Astrocyte (in vitro differentiated cells and primary cell): ENCODE results near the gene CNTN5. TPM values are rescaled to one million over a fixed set of nuclear protein-coding genes. Genes with fewer than 3 reads are reported as not detected.

Experiments used
- DNase-seq: peaks from one replicate; pipeline ENCODE4 v3.0.0-alpha.2; 2010; ENCODE audit warnings: low read depth
- FAIRE-seq: peaks from 2 replicates; lab custom pipeline; 2011; peaks lifted over from hg19 to GRCh38; lab: Jason Lieb, UNC
- H2AFZ ChIP-seq: 2 replicates; pipeline ENCODE4 v1.6.0; 2012; ENCODE audit warnings: low read depth, low read length, inconsistent platforms
- H3K27ac ChIP-seq: 2 replicates; pipeline ENCODE4 v1.5.1; 2011; ENCODE audit warnings: low read depth, low read length, inconsistent platforms
- H3K27me3 ChIP-seq: 2 replicates; pipeline ENCODE4 v1.6.0; 2011; ENCODE audit warnings: low read length, inconsistent platforms; ENCODE audit not compliant: insufficient read depth
- H3K36me3 ChIP-seq: 2 replicates; pipeline ENCODE4 v1.5.1; 2011; ENCODE audit warnings: low read length, inconsistent platforms; ENCODE audit not compliant: insufficient read depth
- H3K4me1 ChIP-seq: 2 replicates; pipeline ENCODE4 v1.5.1; 2011; ENCODE audit warnings: low read length, inconsistent platforms; ENCODE audit not compliant: insufficient read depth
- H3K4me2 ChIP-seq: 2 replicates; pipeline ENCODE4 v1.6.0; 2012; ENCODE audit warnings: low read length, inconsistent platforms
- H3K4me3 ChIP-seq: 2 replicates; pipeline ENCODE4 v1.5.1; 2011; ENCODE audit warnings: low read depth, mild to moderate bottlenecking, low read length, inconsistent platforms; ENCODE audit not compliant: insufficient read depth
- H3K79me2 ChIP-seq: 2 replicates; pipeline ENCODE4 v1.6.0; 2012; ENCODE audit warnings: mild to moderate bottlenecking, low read length, inconsistent platforms; ENCODE audit not compliant: insufficient read depth
- H3K9ac ChIP-seq: 2 replicates; pipeline ENCODE4 v1.6.0; 2012; ENCODE audit warnings: mild to moderate bottlenecking, low read length, inconsistent platforms
- H3K9me3 ChIP-seq: 2 replicates; pipeline ENCODE4 v1.5.1; 2012; ENCODE audit warnings: low read depth, mild to moderate bottlenecking, low read length, inconsistent platforms; ENCODE audit not compliant: insufficient read depth
- H4K20me1 ChIP-seq: 2 replicates; pipeline ENCODE4 v1.6.0; 2012; ENCODE audit warnings: low read length, inconsistent platforms; ENCODE audit not compliant: insufficient read depth
- H3K27ac Mint-ChIP-seq: one replicate; pipeline ENCODE4 v1.8.0; 2021; ENCODE audit warnings: mild to moderate bottlenecking, mixed read lengths; ENCODE audit not compliant: unreplicated experiment
- H3K27me3 Mint-ChIP-seq: one replicate; pipeline ENCODE4 v1.8.0; 2021; ENCODE audit warnings: low read depth, mixed read lengths; ENCODE audit not compliant: unreplicated experiment
- H3K36me3 Mint-ChIP-seq: one replicate; pipeline ENCODE4 v1.8.0; 2021; ENCODE audit warnings: low read depth, mixed read lengths; ENCODE audit not compliant: unreplicated experiment
- H3K4me1 Mint-ChIP-seq: one replicate; pipeline ENCODE4 v1.8.0; 2021; ENCODE audit warnings: low read depth, mixed read lengths; ENCODE audit not compliant: unreplicated experiment
- H3K4me3 Mint-ChIP-seq: one replicate; pipeline ENCODE4 v1.8.0; 2021; ENCODE audit warnings: mild to moderate bottlenecking, moderate library complexity, mixed read lengths; ENCODE audit not compliant: unreplicated experiment
- H3K9me3 Mint-ChIP-seq: one replicate; pipeline ENCODE4 v1.8.0; 2021; ENCODE audit warnings: mild to moderate bottlenecking, mixed read lengths; ENCODE audit not compliant: unreplicated experiment
- EZH2 ChIP-seq: IDR thresholded peaks from 2 replicates; pipeline ENCODE4 v1.6.1; 2012; ENCODE audit warnings: mild to moderate bottlenecking, low read length, inconsistent platforms; ENCODE audit not compliant: insufficient read depth
- total RNA-seq: library from RNA; stranded (reverse); gene quantifications from 2 replicates; pipeline ENCODE4 v1.2.1, GENCODE V29; 2021
- TF ChIP-seq, protein P1 (sequence below): IDR thresholded peaks from 2 replicates; pipeline ENCODE4 v1.5.1; 2011; ENCODE audit warnings: low read depth, mild to moderate bottlenecking, inconsistent platforms, low read length, moderate library complexity; ENCODE audit not compliant: insufficient read depth

The CNTN5 gene
- total RNA-seq, 1 donor from 2014 or later, result 1.1 TPM

DNA sequence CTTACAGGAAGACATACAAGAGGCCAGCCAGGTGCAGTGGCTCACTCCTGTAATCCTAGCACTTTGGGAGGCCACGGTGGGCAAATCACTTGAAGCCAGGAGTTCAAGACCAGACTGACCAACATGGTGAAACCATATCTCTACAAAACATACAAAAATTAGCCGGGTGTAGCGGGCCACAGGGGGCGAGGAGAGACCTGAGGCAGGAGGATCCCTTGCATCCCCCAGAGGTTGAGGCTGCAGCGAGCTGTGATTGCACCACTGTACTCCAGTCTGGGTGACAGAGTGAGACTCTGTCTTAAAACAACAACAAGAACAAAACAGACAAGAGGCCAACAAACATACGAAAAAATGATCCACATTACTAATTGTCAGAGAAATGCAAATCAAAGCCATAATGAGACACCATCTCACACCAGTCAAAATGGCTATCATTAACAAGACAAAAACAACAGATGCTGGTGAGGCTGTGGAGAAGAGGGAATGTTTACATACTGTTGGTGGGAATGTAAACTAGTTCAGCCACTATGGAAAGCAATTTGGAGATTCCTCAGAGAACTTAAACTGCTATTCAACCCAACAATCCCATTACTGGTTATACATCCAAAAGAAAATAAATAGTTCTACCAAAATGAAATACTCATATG, 1167.5 kb downstream of the CNTN5 start:
- TF ChIP-seq, protein P1, sequence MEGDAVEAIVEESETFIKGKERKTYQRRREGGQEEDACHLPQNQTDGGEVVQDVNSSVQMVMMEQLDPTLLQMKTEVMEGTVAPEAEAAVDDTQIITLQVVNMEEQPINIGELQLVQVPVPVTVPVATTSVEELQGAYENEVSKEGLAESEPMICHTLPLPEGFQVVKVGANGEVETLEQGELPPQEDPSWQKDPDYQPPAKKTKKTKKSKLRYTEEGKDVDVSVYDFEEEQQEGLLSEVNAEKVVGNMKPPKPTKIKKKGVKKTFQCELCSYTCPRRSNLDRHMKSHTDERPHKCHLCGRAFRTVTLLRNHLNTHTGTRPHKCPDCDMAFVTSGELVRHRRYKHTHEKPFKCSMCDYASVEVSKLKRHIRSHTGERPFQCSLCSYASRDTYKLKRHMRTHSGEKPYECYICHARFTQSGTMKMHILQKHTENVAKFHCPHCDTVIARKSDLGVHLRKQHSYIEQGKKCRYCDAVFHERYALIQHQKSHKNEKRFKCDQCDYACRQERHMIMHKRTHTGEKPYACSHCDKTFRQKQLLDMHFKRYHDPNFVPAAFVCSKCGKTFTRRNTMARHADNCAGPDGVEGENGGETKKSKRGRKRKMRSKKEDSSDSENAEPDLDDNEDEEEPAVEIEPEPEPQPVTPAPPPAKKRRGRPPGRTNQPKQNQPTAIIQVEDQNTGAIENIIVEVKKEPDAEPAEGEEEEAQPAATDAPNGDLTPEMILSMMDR, result no peak
- no peak for TF ChIP-seq EZH2
- no peak overlapping the region for H3K27ac Mint-ChIP-seq
- no peak overlapping the region for H3K4me2 ChIP-seq
- no peaks in the 10 kb centered on the region for H3K9me3 Mint-ChIP-seq
- H3K4me1 Mint-ChIP-seq, result no peaks in the 10 kb centered on the region
- no peaks in the 10 kb centered on the region for H3K9me3 ChIP-seq
- H2AFZ ChIP-seq, result no peak overlapping the region
- H3K27me3 Mint-ChIP-seq, result no peaks in the 10 kb centered on the region
- H3K27ac ChIP-seq, result no peak overlapping the region
- FAIRE-seq (no peak), DNase-seq (no peak)
- no peak overlapping the region for H3K9ac ChIP-seq
- no peak overlapping the region for H3K4me3 ChIP-seq
- no peaks in the 10 kb centered on the region for H3K36me3 ChIP-seq
- H3K4me3 Mint-ChIP-seq, result no peak overlapping the region
- no peaks in the 10 kb centered on the region for H3K4me1 ChIP-seq
- H3K79me2 ChIP-seq, result no peaks in the 10 kb centered on the region
- no peaks in the 10 kb centered on the region for H4K20me1 ChIP-seq
- no peaks in the 10 kb centered on the region for H3K36me3 Mint-ChIP-seq
- no peaks in the 10 kb centered on the region for H3K27me3 ChIP-seq

DNA sequence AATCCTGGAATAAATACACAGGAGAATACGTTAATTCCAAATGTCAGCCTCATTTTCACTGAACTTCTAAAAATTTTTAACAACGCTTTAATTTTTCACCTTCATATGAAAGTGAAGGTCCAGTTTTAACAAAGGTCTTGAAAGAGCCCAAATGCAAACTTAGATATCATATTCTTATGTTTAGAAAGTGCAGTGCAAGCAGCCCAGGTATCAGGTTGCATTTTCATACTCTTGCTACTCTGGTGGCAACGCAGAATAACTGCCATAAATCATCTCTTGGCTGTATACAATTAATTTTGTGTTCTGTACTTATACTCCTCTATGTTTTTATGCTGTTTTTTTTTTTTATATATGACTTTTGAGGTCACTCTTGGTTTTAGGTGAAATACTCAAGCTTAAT, 1169.6 kb downstream of the CNTN5 start:
- DNase-seq, result no peak
- TF ChIP-seq, protein P1, result no peak
- TF ChIP-seq EZH2, result no peak
- Histone ChIP-seq H3K27me3 (no peaks in the 10 kb centered on the region), H3K36me3 (no peaks in the 10 kb centered on the region), H3K4me1 (no peaks in the 10 kb centered on the region), H3K4me3 (no peak overlapping the region), H3K9ac (no peak overlapping the region), H3K9me3 (no peaks in the 10 kb centered on the region), H4K20me1 (no peaks in the 10 kb centered on the region), H3K27ac (no peak overlapping the region), H3K79me2 (no peaks in the 10 kb centered on the region), H3K4me2 (no peak overlapping the region), H2AFZ (no peak overlapping the region)
- FAIRE-seq, result no peak
- no peak overlapping the region for H3K4me3 Mint-ChIP-seq
- no peak overlapping the region for H3K27ac Mint-ChIP-seq
- no peaks in the 10 kb centered on the region for H3K4me1 Mint-ChIP-seq
- no peaks in the 10 kb centered on the region for H3K27me3 Mint-ChIP-seq
- H3K36me3 Mint-ChIP-seq, result no peaks in the 10 kb centered on the region
- H3K9me3 Mint-ChIP-seq, result no peaks in the 10 kb centered on the region

DNA sequence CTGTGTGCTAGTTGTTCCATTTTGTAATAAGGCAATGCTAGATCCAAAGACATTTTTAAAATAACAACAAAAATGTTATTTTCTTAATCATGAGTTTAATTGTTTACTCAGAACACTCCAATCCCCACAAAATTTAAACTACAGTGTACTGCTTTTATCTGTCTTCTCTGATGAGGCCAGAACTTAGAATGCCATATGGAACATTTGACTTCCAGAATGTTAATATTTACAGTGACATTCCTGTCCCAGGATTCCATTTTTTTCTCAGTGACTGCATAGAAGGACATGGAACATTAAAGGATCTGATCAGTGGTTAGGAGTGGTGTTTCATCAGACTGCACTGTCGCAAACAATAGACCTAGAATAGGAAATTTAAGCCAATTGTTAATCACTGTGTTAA, 1171.4 kb downstream of the CNTN5 start:
- no peak overlapping the region for H3K4me3 Mint-ChIP-seq
- H3K27me3 Mint-ChIP-seq, result no peaks in the 10 kb centered on the region
- no peaks in the 10 kb centered on the region for H3K9me3 ChIP-seq
- TF ChIP-seq EZH2, result no peak
- TF ChIP-seq, protein P1, result no peak
- no peaks in the 10 kb centered on the region for H3K27me3 ChIP-seq
- H3K79me2 ChIP-seq, result no peaks in the 10 kb centered on the region
- H3K27ac ChIP-seq, result no peak overlapping the region
- H3K9ac ChIP-seq, result no peak overlapping the region
- FAIRE-seq (no peak), DNase-seq (no peak)
- no peak overlapping the region for H3K4me2 ChIP-seq
- H3K4me3 ChIP-seq, result no peak overlapping the region
- no peaks in the 10 kb centered on the region for H3K4me1 ChIP-seq
- no peak overlapping the region for H3K27ac Mint-ChIP-seq
- no peaks in the 10 kb centered on the region for H4K20me1 ChIP-seq
- H3K36me3 ChIP-seq, result no peaks in the 10 kb centered on the region
- no peaks in the 10 kb centered on the region for H3K36me3 Mint-ChIP-seq
- H3K9me3 Mint-ChIP-seq, result no peaks in the 10 kb centered on the region
- H3K4me1 Mint-ChIP-seq, result peaks cover 3% of the 10 kb centered on the region
- H2AFZ ChIP-seq, result no peak overlapping the region
